ENCODE data around the gene GPHN. TPM values are rescaled to one million over a fixed set of nuclear protein-coding genes. Genes with fewer than 3 reads are reported as not detected.
A peak's percentile ranks its signal among the peaks of the same experiment; 100 is the strongest.

The GPHN gene
- total RNA-seq, 1 donor from 2014 or later = 24.9 TPM

DNA sequence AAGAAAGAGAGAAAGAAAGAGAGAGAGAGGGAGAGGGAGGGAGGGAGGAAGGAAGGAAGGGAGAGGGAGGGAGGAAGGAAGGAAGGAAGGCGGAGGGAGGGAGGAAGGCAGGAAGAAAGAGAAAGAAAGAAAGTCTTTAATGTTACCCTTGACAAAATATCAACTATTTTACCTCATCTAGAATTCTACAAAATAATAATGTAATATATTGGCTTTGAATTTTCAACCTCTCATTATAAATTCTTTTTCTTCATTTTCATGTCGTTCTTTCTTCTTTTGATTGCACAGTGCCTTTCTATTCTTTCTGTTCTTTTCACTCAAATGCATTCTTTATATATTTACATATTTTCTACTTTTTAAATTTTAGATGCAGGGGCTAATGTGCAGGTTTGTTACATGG lies 621.8 kb downstream of the GPHN start:
- Mint-ChIP-seq H3K4me3 (ENCODE audit: low read depth) (no peak overlapping the region), H3K9me3 (ENCODE audit: low read depth) (peaks cover 5% of the 10 kb centered on the region), H3K36me3 (ENCODE audit: insufficient read depth) (peaks cover 13% of the 10 kb centered on the region), H3K27ac (no peak overlapping the region), H3K4me1 (ENCODE audit: low read depth) (peaks cover 9% of the 10 kb centered on the region), H3K27me3 (no peaks in the 10 kb centered on the region)
- TF ChIP-seq CTCF (IDR thresholded peaks at IDR 0.05; ENCODE audit: unreplicated experiment) = no peak
- DNase-seq (ENCODE audit: low spot score, unreplicated experiment) = no peak

DNA sequence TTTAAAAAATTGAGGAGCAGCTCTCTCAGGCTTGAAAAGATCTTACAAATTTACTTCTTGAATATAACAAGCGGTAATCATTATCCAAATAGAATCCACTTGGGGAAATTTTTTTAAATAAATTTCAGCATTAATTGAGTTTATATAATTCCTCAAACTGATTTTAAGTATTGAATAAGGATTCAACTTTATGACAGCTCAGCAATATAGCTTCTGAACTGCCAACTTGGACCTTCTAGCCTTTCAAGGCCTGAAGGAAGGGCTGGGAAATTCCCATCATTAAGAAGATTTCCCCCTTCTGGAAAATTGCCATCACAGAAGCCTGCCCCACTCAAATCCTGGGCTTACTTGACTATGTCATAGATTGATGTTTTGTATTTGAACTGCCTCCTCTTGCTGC lies 623.7 kb downstream of the GPHN start:
- Mint-ChIP-seq H3K4me1 (ENCODE audit: low read depth) (peaks cover 3% of the 10 kb centered on the region), H3K27me3 (no peaks in the 10 kb centered on the region), H3K36me3 (ENCODE audit: insufficient read depth) (peaks cover 8% of the 10 kb centered on the region)

GRCh38 chr14:67133144-67133543 lies 625.2 kb downstream of the GPHN start:
- Mint-ChIP-seq H3K9me3 (ENCODE audit: low read depth) (no peaks in the 10 kb centered on the region), H3K4me1 (ENCODE audit: low read depth) (no peaks in the 10 kb centered on the region), H3K27ac (no peak overlapping the region), H3K36me3 (ENCODE audit: insufficient read depth) (peaks cover 5% of the 10 kb centered on the region), H3K27me3 (no peaks in the 10 kb centered on the region), H3K4me3 (ENCODE audit: low read depth) (no peak overlapping the region)
- no peak for TF ChIP-seq CTCF (IDR thresholded peaks at IDR 0.05; ENCODE audit: unreplicated experiment)
- no peak for DNase-seq (ENCODE audit: low spot score, unreplicated experiment)

More for the DNA sequence above, 623.7 kb downstream of the GPHN start:
- Mint-ChIP-seq H3K27ac (no peak overlapping the region), H3K4me3 (ENCODE audit: low read depth) (no peak overlapping the region), H3K9me3 (ENCODE audit: low read depth) (no peaks in the 10 kb centered on the region)
- no peak for TF ChIP-seq CTCF (IDR thresholded peaks at IDR 0.05; ENCODE audit: unreplicated experiment)
- no peak for DNase-seq (ENCODE audit: low spot score, unreplicated experiment)

DNA sequence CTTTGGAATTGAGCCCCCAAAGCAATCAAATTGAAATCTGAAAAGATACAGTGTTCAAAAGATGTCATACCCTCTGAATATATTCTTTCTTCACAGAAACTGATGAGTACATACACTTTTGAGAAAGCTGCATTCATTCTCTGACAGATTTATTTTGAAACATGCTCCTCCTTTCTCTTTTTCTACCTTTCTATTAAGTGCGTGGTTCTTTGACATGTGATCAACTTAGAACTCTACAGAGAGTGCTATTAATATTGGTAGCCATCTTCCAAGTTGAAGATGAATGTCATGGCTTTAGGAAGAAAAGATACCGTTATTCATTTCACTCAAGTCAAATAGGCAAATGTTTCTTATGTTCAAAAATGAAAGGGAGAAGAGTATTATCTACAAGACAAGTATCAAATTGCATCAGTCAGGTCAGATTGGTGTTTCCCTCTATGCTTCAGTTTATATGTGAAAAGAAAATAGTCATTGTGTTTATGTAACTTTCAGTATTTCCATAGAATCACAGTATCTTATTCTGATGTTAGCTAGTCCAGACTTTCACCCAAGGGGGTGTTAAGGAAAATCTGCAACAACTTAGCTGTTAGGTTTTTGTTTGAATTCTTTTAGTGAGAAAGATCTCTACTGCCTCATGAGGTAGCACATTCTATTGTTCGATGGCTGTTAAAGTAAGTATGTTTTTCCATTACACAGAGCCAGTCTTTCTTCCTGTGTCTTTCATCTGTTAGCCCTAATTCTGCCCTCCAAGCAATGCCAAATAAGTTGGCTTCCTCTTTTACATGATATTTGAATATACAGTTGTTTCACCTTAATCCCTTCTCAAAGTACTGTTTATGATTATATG lies 625.9 kb downstream of the GPHN start:
- no peak overlapping the region for H3K4me3 Mint-ChIP-seq (ENCODE audit: low read depth)
- no peak overlapping the region for H3K27ac Mint-ChIP-seq
- H3K9me3 Mint-ChIP-seq (ENCODE audit: low read depth) = no peaks in the 10 kb centered on the region
- no peak for TF ChIP-seq CTCF (IDR thresholded peaks at IDR 0.05; ENCODE audit: unreplicated experiment)
- H3K4me1 Mint-ChIP-seq (ENCODE audit: low read depth) = no peaks in the 10 kb centered on the region
- peaks cover 5% of the 10 kb centered on the region for H3K36me3 Mint-ChIP-seq (ENCODE audit: insufficient read depth)
- no peak for DNase-seq (ENCODE audit: low spot score, unreplicated experiment)
- H3K27me3 Mint-ChIP-seq = no peaks in the 10 kb centered on the region

DNA sequence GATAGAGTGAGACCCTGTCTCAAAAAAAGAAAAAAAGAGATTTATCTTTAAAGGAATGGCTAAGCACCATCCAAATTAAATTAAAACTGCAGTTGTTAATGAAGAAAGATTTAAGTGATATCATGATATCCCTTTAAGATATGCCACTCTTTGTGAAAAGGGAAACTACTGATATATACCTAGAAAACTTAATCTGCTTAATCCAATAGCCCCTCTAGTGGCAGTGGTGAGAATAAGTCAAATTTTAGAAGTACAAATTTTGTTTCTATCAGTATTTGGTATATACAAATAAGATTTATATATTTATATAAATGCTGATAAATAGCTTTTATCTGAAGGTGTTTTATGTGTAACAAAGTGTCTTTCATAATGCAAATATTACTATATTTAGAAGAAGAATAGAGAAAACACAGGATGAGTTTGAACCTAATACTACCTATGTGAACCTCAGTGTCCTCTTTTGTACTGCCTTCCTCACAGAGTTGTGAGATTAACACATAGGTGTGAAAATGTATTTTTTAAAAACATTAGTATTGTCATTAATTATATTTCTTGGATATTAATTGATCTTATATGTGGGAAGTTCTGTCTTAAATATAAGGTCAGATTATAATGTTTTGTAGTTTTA lies 629.9 kb downstream of the GPHN start:
- no peaks in the 10 kb centered on the region for H3K36me3 Mint-ChIP-seq (ENCODE audit: insufficient read depth)
- H3K4me3 Mint-ChIP-seq (ENCODE audit: low read depth) = no peak overlapping the region
- H3K27me3 Mint-ChIP-seq = no peaks in the 10 kb centered on the region
- no peaks in the 10 kb centered on the region for H3K4me1 Mint-ChIP-seq (ENCODE audit: low read depth)
- H3K27ac Mint-ChIP-seq = no peak overlapping the region
- TF ChIP-seq CTCF (IDR thresholded peaks at IDR 0.05; ENCODE audit: unreplicated experiment) = peak; percentile 53
- no peak for DNase-seq (ENCODE audit: low spot score, unreplicated experiment)
- H3K9me3 Mint-ChIP-seq (ENCODE audit: low read depth) = no peaks in the 10 kb centered on the region

Data from progenitor cell of endocrine pancreas (in vitro differentiated cells).